H1 (cell line): ENCODE measurements around the gene ABCC2. TPM values are rescaled to one million over a fixed set of nuclear protein-coding genes. Genes with fewer than 3 reads are reported as not detected.

Source experiments
- RFX5 ChIP-seq: IDR thresholded peaks from 2 replicates; pipeline ENCODE4 v1.6.1; 2011; ENCODE audit warnings: low read depth, low read length, improper control_type of control experiment, borderline replicate concordance
- TAF7 ChIP-seq: optimal IDR thresholded peaks from 2 replicates; pipeline ENCODE3; 2011; ENCODE audit warnings: low read depth, mild to moderate bottlenecking, inconsistent platforms, low read length, moderate library complexity, borderline replicate concordance
- polyA plus RNA-seq, 7 experiments: library from polyadenylated mRNA; depleted of rRNA in 3 of 7; stranded (reverse) in 5 of 7; unstranded in 2 of 7; fragments of >200 nt in 5 of 7; fragments of 200-250 nt in 2 of 7; gene quantifications; 1 replicate in 5 of 7; 2 replicates in 1 of 7; 4 replicates in 1 of 7; pipeline versions ENCODE4 v1.2.1 to v1.2.3, GENCODE V29; 2011 to 2013; ENCODE audit warnings: missing spikeins in 2 of 7, mixed read lengths in 2 of 7
- total RNA-seq: library from RNA; stranded (reverse); fragmentation: NEBNext Ultra II Directional; extraction: Animal tissue kit (Norgen Biotek cat#: 25700); gene quantifications from 2 replicates; pipeline ENCODE4 v1.2.1, GENCODE V29; 2021

The ABCC2 gene
- total and polyA plus RNA-seq, 2 of the 8 experiments (the other 6 are each of a cell fraction or from before 2014, with no cell fraction given), result 0.74 to 1.1 TPM

DNA sequence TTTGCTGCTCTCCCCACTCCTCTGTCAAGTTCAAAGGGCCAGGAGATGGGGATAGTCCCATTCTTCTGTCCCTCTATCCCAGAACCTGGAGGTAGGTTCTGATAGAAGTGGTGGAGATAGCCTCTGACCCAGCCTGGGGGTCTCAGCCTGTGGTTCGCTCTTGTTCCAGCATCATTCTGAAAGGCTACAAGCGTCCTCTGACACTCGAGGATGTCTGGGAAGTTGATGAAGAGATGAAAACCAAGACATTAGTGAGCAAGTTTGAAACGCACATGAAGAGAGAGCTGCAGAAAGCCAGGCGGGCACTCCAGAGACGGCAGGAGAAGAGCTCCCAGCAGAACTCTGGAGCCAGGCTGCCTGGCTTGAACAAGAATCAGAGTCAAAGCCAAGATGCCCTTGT, 14.5 kb downstream of the ABCC2 start (continued):
- TF ChIP-seq RFX5 (no peak), TAF7 (no peak)
